ENCODE results near the gene PTPN5. TPM values are rescaled to one million over a fixed set of nuclear protein-coding genes. Genes with fewer than 3 reads are reported as not detected.
A peak's percentile ranks its signal among the peaks of the same experiment; 100 is the strongest.

The PTPN5 gene
- total RNA-seq, 1 experiment from 2014 or later: not detected

DNA sequence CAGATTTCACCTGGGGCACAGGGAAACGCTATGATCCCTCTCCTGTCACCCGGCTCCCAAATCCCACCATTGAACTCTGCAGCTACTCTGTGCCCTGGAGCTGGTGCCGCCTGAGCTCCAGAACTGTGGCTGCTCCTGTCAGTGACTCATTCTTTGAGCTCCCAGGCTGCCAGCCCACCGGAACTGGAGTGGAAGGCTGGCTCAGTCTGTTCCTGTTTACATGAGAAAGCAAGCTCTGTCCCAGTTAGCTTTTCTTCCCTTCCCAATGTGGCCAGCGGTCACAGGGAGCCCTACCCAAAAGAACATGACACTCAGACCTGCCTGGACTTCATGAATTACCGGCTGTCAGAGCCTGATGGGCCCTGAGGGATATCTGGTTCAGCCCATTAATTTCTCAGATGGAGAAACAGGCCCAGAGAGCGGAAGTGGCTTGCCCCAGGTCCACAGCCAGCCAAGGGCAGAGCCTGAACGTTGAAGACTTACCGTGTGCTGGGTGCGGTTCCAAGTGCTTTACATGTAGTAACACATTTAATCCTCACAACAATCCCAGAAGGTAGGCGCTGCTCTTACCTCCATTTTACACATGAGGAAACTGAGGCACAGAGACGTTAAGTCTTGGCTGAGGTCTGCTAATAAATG lies 41.8 kb downstream of the PTPN5 start:
- peak; percentile 15 for DNase-seq (ENCODE audit: low spot score)
- in situ Hi-C loops (cut with HindIII; ENCODE audit: low sequenced_read_pairs): no loop called here

DNA sequence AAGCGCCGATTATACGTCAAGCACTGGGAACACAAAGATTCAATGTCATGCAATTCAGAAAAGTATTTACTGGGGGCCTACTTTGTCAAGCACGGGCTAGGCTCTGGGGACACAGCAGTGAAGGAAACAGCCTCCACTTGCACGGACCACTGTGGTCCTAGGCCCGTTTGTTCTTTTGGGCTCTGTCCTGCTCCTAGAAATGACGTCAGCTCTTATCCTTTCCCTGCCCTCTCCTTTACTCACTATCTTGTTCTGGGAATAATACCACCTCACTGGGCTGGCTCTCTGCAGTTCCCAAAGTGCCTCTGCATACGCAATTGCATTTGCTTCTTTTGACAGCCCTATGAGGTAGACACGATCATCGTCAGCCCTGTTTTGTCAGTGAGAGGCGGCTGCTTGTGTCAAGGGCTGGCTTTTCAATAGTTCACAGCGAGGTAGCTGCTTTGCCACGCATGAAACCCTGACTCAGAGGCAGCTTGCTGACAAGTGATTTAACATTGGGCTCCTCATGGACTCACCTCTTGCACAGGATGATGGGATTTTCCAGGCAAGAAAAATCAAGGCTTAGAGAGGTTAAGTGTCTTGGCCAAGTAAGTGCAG lies 42.7 kb downstream of the PTPN5 start:
- no peak for DNase-seq (ENCODE audit: low spot score)
- in situ Hi-C loops (cut with HindIII; ENCODE audit: low sequenced_read_pairs): no loop called here

DNA sequence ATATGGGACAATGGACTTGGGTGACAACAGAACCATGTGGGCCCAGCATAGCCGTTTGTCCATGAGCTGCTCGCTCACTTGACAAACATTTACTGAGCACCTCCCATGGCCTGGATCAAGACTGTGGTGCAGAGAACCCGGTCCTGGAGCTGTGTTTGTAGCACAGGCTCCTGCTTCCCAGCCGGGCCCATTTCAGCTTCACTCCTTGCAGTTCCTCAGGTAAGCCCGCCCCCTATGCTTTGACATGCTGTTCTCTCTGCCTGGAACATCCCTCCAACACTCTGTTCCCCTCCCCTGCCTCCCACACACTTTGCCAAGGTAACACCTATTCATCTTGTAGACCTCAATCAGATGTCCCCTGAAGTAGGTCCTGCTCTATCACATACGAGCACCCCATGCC lies 46.3 kb downstream of the PTPN5 start:
- in situ Hi-C loops (cut with HindIII; ENCODE audit: low sequenced_read_pairs): no loop called here
- DNase-seq (ENCODE audit: low spot score): no peak

DNA sequence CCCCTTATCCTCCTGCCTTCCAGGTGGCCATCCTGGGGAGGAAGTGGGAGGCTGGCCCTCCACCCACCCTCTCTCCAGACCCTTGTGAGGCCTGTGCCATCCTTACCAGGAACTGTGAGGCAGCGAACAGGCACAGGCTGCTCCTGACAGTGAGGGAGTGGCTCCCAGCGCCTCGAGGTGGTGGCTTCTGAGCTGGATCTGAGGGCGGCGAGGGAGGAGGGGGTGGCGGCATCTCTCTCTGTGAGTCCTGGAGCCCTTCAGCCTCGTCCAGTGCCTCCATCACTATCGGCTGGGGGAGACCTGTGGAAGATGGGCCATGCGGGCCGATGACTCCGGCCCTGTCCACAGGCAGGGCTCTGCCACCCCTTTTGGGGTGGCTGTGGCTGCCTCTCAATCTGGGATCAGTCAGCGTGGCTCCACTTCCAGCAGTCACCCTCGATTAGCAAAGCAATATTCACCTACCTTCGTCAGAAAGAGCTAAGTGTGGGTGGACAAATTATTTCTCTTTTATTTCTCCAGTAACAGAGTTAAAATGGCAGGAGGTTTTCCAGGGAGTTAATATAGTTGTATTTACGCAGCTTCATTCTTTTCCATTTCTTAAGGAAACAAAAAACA lies 47.6 kb downstream of the PTPN5 start:
- in situ Hi-C loops (cut with HindIII; ENCODE audit: low sequenced_read_pairs): no loop called here
- DNase-seq (ENCODE audit: low spot score): no peak

DNA sequence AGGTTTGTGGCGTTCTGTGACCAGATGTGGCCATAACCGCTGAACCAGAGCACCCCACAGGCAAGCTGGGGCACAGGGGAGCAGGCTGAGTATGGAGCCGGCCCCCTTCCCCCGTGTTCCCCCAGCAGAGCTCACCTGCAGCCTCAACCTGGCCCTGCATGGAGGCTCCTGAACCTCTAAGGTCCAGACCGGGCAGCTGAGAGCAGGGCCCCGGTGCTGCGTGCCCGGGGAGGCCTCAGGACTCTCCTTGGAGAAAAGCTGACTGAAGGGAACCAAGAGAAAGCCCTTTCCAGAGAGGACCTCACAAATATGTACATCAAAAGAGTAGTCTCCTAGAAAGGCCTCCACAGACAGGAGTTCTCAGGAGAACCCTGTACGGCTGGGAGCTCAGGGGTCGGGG lies 48.2 kb downstream of the PTPN5 start:
- in situ Hi-C loops (cut with HindIII; ENCODE audit: low sequenced_read_pairs): no loop called here
- no peak for DNase-seq (ENCODE audit: low spot score)

DNA sequence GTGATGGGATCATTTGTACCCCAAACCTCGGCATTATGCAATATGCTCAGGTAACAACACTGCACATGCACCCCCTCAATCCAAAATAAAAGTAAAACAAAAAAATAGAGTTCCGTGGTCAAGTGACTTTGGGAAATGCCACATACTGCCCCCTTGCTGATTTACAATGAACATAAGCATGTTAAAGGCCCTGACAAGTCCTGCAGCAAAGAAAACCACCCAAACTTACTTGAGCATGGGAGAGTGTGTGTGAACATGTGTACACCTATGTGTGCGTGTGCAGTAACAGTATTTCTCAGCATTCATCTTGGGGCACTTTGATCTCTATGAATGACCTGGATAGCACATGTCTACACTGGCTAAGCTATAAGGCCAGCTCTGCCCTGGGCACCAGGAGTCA lies 49.8 kb downstream of the PTPN5 start:
- in situ Hi-C loops (cut with HindIII; ENCODE audit: low sequenced_read_pairs): no loop called here
- DNase-seq (ENCODE audit: low spot score): no peak

DNA sequence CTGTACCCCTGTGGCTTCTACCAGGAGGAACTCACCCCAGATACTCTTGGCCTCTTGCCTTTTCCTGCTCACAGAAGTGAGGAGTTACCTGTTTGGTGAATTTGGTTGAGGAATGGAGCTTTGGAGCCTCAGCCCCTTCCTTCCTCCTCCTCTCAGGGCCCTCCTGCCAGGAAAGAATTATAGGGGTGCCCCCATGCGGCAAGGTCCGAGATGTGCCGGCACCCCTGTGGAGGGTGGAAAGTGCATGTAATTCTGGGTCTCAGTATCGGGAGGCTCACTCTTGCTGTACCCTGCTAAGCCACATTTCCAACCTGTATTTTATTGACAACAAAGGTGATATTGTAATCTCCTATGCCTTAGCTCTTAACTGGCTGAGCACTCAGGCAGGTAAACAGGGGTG lies 51.9 kb downstream of the PTPN5 start:
- no peak for DNase-seq (ENCODE audit: low spot score)
- in situ Hi-C loops (cut with HindIII; ENCODE audit: low sequenced_read_pairs): no loop called here

DNA sequence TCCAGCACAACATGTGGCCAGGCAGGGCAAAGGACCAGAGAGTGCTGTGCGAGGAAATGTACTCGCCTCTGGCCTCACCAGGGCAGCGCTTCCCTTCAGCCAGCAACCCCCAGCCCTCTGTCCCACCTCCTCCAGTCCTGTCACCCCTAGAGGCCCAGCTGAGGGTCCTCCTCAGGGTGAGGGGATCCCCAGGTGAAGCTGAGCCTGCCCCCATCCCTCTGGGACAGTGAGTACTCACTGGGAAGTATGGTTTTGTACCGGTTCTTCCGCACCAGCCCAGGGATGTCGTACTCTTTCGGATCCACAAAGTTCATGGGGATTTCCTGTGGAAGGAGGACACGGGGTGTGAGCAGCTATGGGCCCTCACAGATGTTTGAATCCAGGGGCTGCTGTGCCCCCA lies 54.0 kb downstream of the PTPN5 start:
- DNase-seq (ENCODE audit: low spot score): no peak
- in situ Hi-C loops (cut with HindIII; ENCODE audit: low sequenced_read_pairs): no loop called here

DNA sequence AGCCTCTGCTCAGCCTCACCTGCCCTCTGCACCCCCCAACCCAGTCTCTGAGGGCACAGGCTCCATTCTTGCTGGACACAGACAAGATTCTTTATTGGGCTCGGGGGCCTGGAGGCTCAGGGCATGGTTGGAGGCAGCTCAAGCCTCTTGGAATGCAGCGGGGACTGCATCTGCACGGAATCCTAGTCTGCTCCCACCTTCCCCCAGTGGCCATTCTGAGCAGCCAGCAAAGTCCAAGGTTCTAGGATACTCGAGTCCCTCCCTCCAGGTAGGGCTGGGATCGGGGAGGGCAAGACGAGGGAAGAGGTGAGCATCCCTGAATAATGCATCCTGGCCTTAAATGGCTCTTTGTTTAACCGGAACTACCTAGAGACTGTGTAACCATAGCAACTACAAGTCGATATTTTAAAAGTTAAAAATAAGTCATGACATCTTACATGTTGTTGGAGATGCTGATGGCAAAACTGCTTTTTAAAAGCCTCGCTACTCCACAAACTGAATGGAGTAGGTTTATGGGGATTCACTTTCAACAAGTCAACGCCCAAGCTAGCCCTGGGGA lies 54.9 kb downstream of the PTPN5 start:
- no peak for DNase-seq (ENCODE audit: low spot score)
- in situ Hi-C loops (cut with HindIII; ENCODE audit: low sequenced_read_pairs): no loop called here

DNA sequence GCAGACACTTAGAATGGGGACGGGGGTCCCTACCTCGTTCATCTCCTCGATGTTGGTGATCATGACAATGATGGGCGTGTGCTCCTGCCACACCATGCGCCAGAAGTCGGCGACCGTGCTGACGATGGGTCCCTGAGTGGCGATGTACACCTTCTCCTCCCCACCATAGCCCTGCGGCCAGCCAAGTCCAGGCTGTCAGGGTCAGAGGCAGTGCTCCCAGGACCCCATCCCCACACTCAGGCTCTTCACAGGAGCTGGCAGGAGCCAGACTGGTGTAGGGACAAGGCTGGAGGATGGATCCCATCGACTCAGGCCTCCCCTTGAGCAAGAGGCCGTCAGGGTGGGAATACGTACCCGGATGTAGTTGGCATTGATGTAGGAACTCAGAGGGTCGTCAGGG lies 58.4 kb downstream of the PTPN5 start:
- in situ Hi-C loops (cut with HindIII; ENCODE audit: low sequenced_read_pairs): no loop called here

DNA sequence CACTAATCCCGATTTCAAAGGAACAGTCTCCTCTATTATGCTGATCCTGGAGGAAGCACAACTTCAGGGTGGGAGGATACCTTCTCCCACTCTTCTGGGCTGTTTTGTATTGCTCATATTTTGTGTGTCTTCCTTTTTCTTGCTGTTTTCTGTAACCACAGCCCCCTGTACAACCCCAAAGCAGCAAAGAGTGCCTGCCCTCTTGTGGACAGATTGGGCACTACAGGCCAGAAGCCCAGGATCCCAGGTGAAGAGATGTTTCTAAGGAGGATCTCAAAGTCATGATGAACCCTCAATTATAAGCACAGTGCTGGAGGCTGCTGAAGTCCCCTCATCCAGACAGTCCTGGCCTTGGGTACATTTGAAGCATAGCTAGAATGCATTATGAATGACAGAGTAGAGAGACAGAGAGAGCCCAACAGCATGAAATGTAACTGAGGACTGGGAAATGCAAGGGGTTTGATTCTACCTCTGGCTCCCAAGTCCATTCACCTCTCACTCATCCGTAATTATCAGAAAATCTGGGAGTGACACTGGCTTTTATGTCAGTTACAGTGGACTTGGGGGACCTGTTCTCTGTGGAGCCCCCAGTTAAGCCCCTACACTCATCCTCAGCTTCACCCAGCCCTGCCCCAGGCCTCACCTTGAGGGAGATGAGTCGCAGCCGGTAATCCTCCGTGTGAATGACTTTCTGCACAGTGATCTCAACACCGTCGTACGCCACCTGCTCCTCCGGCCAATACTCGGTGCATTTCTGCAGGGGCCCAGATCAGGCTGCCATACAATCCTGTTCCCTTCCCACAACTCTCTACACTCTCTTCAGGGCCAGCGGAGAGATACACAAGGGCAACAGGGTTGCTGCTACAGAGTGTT lies 59.4 kb downstream of the PTPN5 start:
- in situ Hi-C loops (cut with HindIII; ENCODE audit: low sequenced_read_pairs): no loop called here
- peak; percentile 65 for DNase-seq (ENCODE audit: low spot score)

More for the DNA sequence above, 58.4 kb downstream of the PTPN5 start:
- DNase-seq (ENCODE audit: low spot score): no peak

DNA sequence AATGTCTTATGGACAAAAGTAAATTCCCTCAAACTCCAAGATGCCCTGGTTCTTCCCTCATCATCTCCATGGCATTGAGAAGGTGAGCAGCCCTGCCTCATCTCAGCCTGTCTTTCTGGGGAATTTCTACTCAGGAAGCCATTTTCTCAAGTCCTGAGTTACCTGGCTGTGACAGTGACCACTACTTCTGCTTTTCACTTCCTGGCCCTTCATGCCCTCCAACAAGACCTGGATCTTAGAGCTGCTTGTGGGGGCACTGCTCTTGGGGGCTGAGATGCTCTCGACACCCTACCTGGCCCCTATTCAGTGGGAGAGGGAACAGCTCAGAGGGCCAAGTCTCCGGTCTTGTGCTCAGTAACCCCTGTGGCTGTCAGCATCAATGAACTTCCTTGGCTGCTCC lies 60.2 kb downstream of the PTPN5 start:
- no peak for DNase-seq (ENCODE audit: low spot score)
- in situ Hi-C loops (cut with HindIII; ENCODE audit: low sequenced_read_pairs): no loop called here

DNA sequence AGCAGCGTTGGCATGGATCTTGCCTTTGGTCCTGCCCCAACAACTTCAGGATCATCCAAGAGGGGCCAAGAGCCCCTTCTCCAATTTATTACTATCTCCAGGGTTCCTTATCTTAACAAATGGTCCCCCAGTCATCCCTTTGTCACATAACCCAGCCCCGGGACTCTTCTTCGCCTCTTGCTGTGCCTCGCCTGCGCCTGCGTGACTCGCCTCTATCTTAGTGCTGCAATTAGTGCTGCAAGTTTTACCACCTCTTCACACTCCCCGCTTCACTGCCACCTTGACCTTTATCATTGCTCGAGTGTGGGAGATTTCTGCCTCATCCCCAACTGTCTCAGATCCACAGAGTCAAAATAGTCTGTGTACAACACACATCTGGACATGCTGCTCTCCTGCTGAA lies 61.6 kb downstream of the PTPN5 start:
- in situ Hi-C loops (cut with HindIII; ENCODE audit: low sequenced_read_pairs): no loop called here
- DNase-seq (ENCODE audit: low spot score): no peak

DNA sequence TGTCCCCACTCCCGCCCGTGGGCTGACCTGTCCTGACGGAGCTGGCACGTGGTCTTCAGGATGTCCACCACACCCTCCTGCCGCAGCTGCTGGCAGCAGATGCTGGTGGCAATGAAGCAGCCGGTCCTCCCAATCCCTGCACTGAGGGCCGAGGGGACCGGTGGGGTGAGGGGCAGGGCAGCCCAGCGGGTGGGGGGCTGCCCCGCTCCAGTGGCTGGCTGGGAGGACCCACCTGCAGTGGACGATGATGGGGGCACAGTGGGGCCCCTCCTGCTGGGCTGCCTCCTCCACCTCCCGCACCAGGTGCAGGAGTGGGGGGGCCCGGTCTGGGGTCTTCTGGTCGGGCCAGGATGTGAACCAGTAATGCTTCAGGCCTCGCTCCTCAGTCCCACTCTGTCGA lies 62.2 kb downstream of the PTPN5 start:
- in situ Hi-C loops (cut with HindIII; ENCODE audit: low sequenced_read_pairs): no loop called here
- DNase-seq (ENCODE audit: low spot score): no peak

DNA sequence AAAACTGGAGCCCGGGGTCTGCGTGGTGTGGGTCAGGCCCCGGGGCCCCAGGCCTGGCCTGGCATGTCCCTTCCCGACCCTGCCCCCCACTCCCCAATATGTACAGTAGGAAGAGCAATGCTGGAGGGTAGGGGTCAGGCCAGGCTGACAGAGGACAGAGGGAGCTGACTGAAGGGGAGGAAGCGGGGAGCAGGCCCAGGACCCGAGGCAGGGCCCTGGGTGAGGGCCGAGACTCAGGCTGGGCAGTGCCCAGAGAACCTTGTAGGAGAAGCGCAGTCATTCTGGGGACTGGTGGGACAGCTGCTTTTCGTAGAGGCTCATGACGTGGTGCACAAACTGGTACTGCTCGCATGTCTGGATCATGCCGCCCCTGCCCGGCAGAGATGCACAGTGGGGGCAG lies 62.9 kb downstream of the PTPN5 start:
- in situ Hi-C loops (cut with HindIII; ENCODE audit: low sequenced_read_pairs): no loop called here
- DNase-seq (ENCODE audit: low spot score): no peak

DNA sequence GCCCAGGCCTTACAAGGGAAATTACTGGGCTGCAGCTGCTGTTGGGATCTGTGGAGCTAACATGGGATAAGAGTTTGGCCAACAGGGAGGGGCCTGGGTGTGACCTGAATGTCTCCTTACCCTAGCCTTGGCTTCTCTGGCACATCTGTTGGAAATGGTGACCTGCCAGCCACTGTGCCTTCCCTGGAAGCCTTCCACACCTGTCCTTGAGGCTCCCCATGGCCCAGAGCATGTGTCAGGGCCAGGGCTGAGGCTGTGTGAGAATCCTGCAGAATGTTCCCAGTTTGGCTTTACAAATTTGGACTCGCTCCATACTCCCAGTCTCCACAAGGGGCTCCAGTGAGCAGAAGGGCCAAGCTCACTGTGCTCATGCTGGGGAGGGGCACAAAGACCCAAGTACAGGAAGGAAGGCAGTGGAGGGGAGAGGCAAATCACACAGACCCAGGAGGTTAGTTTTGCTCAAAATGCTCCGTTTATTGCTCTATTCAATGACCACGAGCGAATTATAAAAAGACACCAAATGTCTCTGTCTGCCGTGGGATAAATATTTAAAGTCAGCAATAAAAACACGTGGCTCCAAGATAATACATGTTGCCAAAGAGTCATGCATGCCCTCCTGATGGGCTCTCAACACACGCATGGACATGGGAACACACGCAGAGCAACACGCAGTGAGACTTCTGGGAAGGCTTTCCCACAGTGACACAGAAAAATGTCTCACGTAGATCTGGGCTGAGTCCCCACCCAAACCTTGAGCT lies 63.9 kb downstream of the PTPN5 start:
- in situ Hi-C loops (cut with HindIII; ENCODE audit: low sequenced_read_pairs): no loop called here
- DNase-seq (ENCODE audit: low spot score): peak; percentile 26

DNA sequence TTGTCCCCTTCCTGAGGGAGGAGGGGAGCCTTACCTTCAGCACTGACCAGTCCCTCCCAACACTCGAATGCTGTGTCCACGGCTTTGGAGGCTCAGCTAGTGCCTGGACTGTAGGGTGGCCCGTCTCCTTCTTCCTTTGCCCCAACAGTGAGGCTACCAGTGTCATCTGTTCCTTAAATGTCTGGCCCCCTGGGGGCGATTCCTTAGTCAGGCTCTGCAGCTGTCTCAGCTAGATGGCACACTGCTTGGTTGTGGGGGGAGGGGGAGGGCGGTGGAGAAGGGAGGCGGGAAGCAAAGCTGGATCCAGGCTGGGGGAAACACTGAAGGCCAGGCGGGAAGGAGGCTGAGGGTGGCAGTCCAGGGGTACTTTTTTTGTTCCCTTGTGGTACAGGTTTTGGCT lies 65.6 kb downstream of the PTPN5 start, which contains the start of gene IGSF22:
IGSF22 (minus strand) TSS at position 149 of the 400 bp plus-strand sequence. CDS start 1,952 bp downstream, outside the sequence.
- in situ Hi-C loops (cut with HindIII; ENCODE audit: low sequenced_read_pairs): no loop called here
- no peak for DNase-seq (ENCODE audit: low spot score)

DNA sequence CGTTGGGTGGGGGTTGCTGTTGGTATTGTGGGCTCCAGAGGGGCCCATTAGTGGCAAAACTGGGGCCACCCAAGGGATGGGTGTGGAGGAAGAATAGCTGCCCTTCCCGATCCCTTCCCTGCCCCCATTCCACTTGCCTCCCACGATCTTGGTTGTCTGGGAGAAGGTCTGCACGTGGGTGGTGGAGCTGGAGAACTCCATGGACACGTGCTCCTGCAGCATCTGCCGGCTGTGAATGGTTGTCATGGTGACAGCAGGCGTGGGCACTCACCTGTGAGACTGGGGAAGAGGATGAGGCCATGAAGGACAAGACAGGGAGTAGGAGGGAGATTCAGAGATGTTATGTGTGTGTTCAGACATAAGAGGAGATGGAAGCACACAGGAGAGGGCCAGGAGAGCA lies 67.6 kb downstream of the PTPN5 start:
- in situ Hi-C loops (cut with HindIII; ENCODE audit: low sequenced_read_pairs): no loop called here
- no peak for DNase-seq (ENCODE audit: low spot score)

DNA sequence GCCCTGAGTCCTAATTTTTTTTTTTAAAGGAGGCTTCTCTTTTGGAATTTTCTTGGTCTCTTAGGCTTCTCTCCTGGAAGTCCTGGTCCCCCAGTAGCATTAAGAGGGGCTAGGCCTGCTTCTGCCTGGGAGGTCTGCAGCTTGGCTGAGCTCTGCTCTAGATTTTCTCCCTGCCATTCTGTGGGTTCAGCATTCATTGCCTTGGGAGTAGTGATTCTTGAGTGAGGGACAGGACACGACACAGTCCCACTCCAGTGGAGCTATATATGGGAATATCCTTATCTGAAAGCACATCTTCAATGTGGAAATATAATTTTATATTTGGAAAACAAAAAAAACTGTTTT lies 69.3 kb downstream of the PTPN5 start:
- in situ Hi-C loops (cut with HindIII; ENCODE audit: low sequenced_read_pairs): no loop called here
- no peak for DNase-seq (ENCODE audit: low spot score)

Data from G401 (cell line).